Cardiac muscle cell (in vitro differentiated cells and primary cell): ENCODE results near the gene INO80. TPM values are rescaled to one million over a fixed set of nuclear protein-coding genes. Genes with fewer than 3 reads are reported as not detected.

ENCODE experiments used
- DNase-seq, 2 donors: peaks; one replicate each; pipeline versions ENCODE4 v3.0.0 to v3.0.0-alpha.2; 2010 to 2017; ENCODE audit warnings: low read depth in 1 of 2, low spot score in 1 of 2
- H3K27ac ChIP-seq: fragments of 200-600 bp; sonication (generic); 2 replicates; pipeline ENCODE4 v1.5.1; 2016
- H3K27me3 ChIP-seq: fragments of 200-600 bp; sonication (generic); 2 replicates; pipeline ENCODE4 v1.6.0; 2016; ENCODE audit warnings: control low read depth
- H3K36me3 ChIP-seq: fragments of 200-600 bp; sonication (generic); 2 replicates; pipeline ENCODE4 v1.5.1; 2016; ENCODE audit warnings: control low read depth
- H3K4me1 ChIP-seq: fragments of 200-600 bp; sonication (generic); 2 replicates; pipeline ENCODE4 v1.8.1; 2017; ENCODE audit warnings: low read depth, mild to moderate bottlenecking, mixed run types
- H3K4me3 ChIP-seq: fragments of 200-600 bp; sonication (generic); 2 replicates; pipeline ENCODE4 v1.5.1; 2016; ENCODE audit warnings: mild to moderate bottlenecking
- H3K9me3 ChIP-seq: fragments of 200-600 bp; sonication (generic); 2 replicates; pipeline ENCODE4 v1.5.1; 2017; ENCODE audit warnings: low read depth, mild to moderate bottlenecking, control low read depth
- polyA plus RNA-seq: library from polyadenylated mRNA; unstranded; fragments of >200 nt; fragmentation: Nextera tagmentation; extraction: Ambion mirVana; gene quantifications from 2 replicates; pipeline ENCODE4 v1.2.1, GENCODE V29; 2016
- total RNA-seq: library from RNA; depleted of rRNA; stranded (reverse); fragments of >200 nt; gene quantifications from 2 replicates; pipeline ENCODE4 v1.2.3, GENCODE V29; 2016
- TF ChIP-seq, protein P1 (sequence below): IDR thresholded peaks from 2 replicates; pipeline ENCODE4 v1.5.1; 2012; ENCODE audit warnings: low read depth, mild to moderate bottlenecking, low read length

Gene INO80
- total and polyA plus RNA-seq, 2 experiments from 2014 or later = 6.0 to 14.0 TPM

DNA sequence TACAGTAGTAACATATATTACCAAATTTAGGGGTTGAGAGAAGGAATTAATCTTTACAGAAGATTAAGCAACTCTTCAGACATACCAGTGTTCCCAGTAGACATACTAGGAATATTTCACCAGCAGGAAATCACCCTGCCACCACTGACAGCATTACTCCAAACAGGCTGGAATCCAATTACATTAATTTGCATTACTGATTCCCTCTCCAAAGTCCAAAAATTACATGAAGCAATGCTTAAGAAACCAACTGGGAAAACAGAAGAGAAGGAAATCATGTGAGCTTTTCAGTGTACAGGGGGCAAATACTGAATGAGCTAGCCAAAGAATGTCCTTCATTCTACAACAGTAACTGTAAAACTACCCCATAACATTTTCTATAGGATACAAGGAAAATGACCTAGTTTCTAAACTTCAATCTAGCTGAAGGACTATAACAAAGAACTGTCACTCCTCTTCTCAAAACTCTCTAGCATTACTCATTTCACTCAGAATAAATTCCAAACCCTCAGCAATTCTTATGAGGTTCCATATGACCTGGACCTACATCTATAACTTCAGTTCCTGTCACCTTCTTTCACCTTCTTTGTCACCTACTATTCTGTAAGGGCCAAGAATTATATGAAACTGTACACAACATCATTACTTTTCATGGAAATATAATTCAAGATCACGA is 72.7 kb downstream of the INO80 start:
- H3K9me3 ChIP-seq = no peaks in the 10 kb centered on the region
- no peak overlapping the region for H3K27ac ChIP-seq
- no peak overlapping the region for H3K4me3 ChIP-seq
- TF ChIP-seq, protein P1, sequence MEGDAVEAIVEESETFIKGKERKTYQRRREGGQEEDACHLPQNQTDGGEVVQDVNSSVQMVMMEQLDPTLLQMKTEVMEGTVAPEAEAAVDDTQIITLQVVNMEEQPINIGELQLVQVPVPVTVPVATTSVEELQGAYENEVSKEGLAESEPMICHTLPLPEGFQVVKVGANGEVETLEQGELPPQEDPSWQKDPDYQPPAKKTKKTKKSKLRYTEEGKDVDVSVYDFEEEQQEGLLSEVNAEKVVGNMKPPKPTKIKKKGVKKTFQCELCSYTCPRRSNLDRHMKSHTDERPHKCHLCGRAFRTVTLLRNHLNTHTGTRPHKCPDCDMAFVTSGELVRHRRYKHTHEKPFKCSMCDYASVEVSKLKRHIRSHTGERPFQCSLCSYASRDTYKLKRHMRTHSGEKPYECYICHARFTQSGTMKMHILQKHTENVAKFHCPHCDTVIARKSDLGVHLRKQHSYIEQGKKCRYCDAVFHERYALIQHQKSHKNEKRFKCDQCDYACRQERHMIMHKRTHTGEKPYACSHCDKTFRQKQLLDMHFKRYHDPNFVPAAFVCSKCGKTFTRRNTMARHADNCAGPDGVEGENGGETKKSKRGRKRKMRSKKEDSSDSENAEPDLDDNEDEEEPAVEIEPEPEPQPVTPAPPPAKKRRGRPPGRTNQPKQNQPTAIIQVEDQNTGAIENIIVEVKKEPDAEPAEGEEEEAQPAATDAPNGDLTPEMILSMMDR = no peak
- DNase-seq = peak in 1 of 2 donors; percentile 93
- no peaks in the 10 kb centered on the region for H3K27me3 ChIP-seq
- H3K4me1 ChIP-seq = no peaks in the 10 kb centered on the region
- peaks cover 59% of the 10 kb centered on the region for H3K36me3 ChIP-seq

DNA sequence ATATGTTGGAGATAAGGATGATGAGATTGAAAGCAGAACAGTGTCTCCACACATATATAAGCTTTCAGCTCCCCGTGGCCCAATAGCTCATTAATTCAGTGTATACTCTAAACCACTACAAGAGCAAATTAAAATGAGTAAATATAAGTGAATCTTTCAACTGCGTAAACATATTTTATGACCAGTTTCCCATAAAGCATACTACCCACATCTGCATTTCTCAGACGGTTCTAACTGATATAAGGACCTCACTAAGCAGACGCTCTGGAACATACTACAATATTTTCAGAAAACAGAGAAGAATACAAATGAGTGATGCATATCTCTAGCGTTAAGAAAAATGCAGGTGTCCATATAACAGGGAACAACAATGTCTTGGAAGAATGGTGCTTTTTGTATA is 73.2 kb downstream of the INO80 start:
- Histone ChIP-seq H3K9me3 (no peaks in the 10 kb centered on the region), H3K4me3 (no peak overlapping the region), H3K4me1 (no peaks in the 10 kb centered on the region), H3K27ac (no peak overlapping the region), H3K36me3 (peaks cover 54% of the 10 kb centered on the region), H3K27me3 (no peaks in the 10 kb centered on the region)
- DNase-seq = no peak
- TF ChIP-seq, protein P1 = no peak

DNA sequence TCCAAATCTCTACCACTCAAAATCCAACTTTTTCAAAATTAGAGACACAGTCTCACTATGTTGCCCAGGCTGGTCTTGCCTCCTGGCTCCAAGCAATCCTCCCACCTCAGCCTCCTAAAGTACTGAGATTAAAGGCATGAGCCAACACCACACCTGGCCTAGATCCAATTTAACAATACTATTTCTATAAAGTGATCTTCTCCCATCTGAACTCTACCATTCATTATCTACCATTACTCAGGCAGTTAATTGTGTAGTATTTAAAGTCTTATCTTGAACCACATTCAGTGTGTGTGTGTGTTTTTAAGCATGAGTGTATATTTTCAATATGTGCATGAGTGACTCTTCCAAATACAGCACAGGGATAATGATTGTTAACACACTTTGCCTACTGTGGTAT is 77.0 kb downstream of the INO80 start:
- peaks cover 23% of the 10 kb centered on the region for H3K36me3 ChIP-seq
- no peak for DNase-seq
- TF ChIP-seq, protein P1 = no peak

DNA sequence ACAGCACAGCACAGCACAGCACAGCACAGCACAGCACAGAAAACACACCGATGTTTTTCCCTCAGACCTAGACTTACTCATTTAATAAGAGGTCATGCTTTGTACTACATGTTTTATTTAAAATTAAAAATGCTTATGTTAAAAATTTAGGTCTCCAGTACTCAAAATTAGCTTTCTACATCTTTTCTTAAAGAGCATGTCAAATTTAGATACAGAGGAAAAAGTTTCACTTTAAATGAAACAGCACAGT is 84.1 kb downstream of the INO80 start:
- Histone ChIP-seq H3K4me1 (no peaks in the 10 kb centered on the region), H3K27me3 (no peaks in the 10 kb centered on the region), H3K36me3 (peaks cover 3% of the 10 kb centered on the region), H3K9me3 (no peaks in the 10 kb centered on the region), H3K27ac (no peak overlapping the region), H3K4me3 (no peak overlapping the region)
- DNase-seq = no peak
- TF ChIP-seq, protein P1 = no peak

More for the DNA sequence above, 77.0 kb downstream of the INO80 start:
- no peaks in the 10 kb centered on the region for H3K9me3 ChIP-seq
- no peak overlapping the region for H3K27ac ChIP-seq
- no peaks in the 10 kb centered on the region for H3K27me3 ChIP-seq
- no peak overlapping the region for H3K4me3 ChIP-seq
- H3K4me1 ChIP-seq = no peaks in the 10 kb centered on the region

DNA sequence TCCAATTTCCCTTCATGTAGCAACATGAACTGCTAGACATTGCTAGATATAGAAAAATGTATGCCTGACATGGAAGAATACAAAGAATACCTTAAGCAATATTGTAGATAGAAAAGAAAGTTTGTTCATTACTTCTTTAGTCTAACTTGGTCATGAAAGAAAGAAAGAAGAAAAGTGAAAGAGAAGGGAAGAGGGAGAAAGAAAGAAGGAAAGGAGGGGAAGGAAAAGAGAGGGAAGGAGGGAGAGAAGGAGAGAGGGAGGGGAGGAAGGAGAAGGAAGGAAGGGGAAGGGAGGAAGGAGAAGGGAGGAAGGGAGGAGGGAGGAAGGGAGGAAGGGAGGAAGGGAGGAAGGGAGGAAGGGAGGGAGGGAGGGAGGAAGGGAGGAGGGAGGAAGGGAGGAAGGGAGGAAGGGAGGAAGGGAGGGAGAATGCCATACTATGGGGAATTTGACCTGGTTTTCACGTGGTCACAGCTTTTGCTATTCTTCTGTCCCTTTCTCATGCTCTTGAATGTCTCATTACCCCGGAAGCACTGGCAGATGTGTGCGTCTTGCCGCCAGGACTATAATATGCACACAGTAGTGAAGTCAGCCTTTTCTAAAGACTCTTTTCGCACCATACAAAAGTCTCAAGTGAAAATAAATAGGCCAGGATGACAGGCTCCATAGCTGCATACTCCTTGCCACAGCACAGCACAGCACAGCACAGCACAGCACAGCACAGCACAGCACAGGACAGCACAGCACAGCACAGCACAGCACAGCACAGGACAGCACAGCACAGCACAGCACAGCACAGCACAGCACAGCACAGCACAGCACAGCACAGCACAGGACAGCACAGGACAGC is 84.6 kb downstream of the INO80 start:
- H3K36me3 ChIP-seq = peaks cover 3% of the 10 kb centered on the region
- H3K27me3 ChIP-seq = no peaks in the 10 kb centered on the region
- no peak overlapping the region for H3K4me3 ChIP-seq
- TF ChIP-seq, protein P1 = no peak
- no peaks in the 10 kb centered on the region for H3K9me3 ChIP-seq
- no peaks in the 10 kb centered on the region for H3K4me1 ChIP-seq
- no peak overlapping the region for H3K27ac ChIP-seq
- DNase-seq = no peak
